ENCODE results near the gene CHCHD2.
"Not testable (repeated sequence)": the region's sequence is repeated elsewhere in the genome, so short reads cannot be mapped to it uniquely, and the experiment has no call there.

CHCHD2 gene

DNA sequence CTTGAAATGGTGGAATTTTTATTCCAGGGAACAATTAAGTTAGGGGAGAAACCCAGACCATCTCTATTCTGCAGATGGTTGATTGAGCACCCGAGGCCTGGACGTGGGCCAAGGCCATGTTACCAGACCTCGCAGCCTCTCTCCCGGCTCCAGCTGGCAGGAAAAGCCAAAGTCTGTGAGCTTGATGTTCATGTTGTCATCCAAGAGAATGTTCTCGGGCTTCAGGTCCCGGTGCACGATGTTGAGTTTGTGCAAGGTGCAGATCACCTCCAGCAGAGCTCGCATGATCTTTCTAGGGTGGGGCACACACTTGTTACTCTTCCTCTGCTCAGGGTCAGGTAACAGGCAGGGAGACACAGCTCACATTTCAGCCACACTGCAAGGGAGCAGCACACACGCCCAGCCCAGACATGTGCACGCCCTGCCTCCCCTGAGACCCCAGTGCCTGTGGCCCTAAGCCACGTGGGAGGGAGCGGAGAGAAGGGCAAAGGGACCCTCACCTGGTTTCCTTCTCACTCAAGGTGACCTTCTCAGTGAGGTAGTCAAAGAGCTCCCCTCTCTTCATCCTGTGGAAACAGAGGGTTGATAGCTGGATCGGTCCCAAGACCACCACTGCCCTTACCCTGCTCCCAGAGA lies 23.0 kb downstream of the CHCHD2 start:
- peak; percentile 55 for ATAC-seq
- TF ChIP-seq TCF4 (CRISPR knock-in tag; IDR thresholded peaks at IDR 0.05; ENCODE audit: borderline replicate concordance) (peak; percentile 83), ZC3H10 (CRISPR knock-in tag; IDR thresholded peaks at IDR 0.05) (no peak), ISL1 (CRISPR knock-in tag; IDR thresholded peaks at IDR 0.05) (peak; percentile 47), ARNTL (CRISPR knock-in tag; IDR thresholded peaks at IDR 0.05; ENCODE audit: borderline replicate concordance, low read depth) (no peak), TOX (CRISPR knock-in tag; IDR thresholded peaks at IDR 0.05; ENCODE audit: borderline replicate concordance) (no peak), PATZ1 (CRISPR knock-in tag; IDR thresholded peaks at IDR 0.05; ENCODE audit: borderline replicate concordance) (no peak), ZNF70 (CRISPR knock-in tag; IDR thresholded peaks at IDR 0.05) (peak; percentile 22; the same call in 1 of the 2 replicates), GLIS3 (CRISPR knock-in tag; IDR thresholded peaks at IDR 0.05) (no peak), PPARA (CRISPR knock-in tag; IDR thresholded peaks at IDR 0.05; ENCODE audit: borderline replicate concordance) (no peak), SNAI2 (CRISPR knock-in tag; IDR thresholded peaks at IDR 0.05) (peak; percentile 39; the same call in 1 of the 2 replicates), ESRRG (CRISPR knock-in tag; IDR thresholded peaks at IDR 0.05) (no peak), TSHZ2 (CRISPR knock-in tag; IDR thresholded peaks at IDR 0.05) (no peak)
- TF ChIP-seq, protein P1, sequence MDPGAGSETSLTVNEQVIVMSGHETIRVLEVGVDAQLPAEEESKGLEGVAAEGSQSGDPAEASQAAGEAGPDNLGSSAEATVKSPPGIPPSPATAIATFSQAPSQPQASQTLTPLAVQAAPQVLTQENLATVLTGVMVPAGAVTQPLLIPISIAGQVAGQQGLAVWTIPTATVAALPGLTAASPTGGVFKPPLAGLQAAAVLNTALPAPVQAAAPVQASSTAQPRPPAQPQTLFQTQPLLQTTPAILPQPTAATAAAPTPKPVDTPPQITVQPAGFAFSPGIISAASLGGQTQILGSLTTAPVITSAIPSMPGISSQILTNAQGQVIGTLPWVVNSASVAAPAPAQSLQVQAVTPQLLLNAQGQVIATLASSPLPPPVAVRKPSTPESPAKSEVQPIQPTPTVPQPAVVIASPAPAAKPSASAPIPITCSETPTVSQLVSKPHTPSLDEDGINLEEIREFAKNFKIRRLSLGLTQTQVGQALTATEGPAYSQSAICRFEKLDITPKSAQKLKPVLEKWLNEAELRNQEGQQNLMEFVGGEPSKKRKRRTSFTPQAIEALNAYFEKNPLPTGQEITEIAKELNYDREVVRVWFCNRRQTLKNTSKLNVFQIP (CRISPR knock-in tag; IDR thresholded peaks at IDR 0.05; ENCODE audit: borderline replicate concordance, low read depth) = no peak

DNA sequence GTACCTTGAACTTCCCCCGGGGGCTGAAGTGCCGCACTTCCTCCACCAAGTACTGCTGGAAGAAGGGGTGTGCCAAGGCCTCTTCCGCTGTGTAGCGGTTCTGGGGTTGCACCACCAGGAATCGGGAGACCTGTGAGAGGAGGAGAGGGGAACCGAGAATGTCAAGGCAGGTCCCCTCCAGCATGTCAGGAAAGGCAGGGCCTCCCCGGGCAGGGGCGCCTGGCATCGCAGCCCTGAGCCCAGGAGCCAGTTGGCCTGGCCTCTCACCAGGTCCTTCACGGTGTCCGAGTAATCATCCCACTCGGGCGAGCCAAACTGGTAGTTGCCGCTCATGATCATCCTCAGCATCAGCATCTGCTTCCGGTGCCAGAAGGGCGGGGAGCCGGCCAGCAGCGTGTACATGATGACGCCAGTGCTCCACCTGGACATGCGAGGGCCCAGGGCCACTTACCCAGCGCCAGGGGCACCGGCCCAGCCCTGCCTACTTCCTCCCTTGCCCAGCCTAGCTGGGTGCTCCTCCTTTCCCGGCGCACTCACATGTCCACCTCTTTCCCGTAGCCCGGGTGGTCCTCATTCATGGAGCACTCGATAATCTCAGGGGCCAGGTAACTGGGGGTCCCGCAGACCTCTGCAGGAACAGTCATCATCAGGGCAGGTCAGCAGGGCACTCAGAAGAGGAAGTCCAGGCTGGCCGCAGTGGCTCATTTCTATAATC lies 24.5 kb downstream of the CHCHD2 start:
- ATAC-seq = no peak
- no peak for TF ChIP-seq ZNF565 (CRISPR knock-in tag; conservative IDR thresholded peaks at IDR 0.05; ENCODE audit: low read depth)
- TF ChIP-seq, protein P1 (CRISPR knock-in tag; IDR thresholded peaks at IDR 0.05; ENCODE audit: borderline replicate concordance, low read depth) = no peak
- no peak for TF ChIP-seq BACH2 (CRISPR knock-in tag; IDR thresholded peaks at IDR 0.05; ENCODE audit: borderline replicate concordance)

- not testable (repeated sequence) for ATAC-seq
These were observed 25.4 kb downstream of the CHCHD2 start for GRCh38 chr7:56080726-56081435.

DNA sequence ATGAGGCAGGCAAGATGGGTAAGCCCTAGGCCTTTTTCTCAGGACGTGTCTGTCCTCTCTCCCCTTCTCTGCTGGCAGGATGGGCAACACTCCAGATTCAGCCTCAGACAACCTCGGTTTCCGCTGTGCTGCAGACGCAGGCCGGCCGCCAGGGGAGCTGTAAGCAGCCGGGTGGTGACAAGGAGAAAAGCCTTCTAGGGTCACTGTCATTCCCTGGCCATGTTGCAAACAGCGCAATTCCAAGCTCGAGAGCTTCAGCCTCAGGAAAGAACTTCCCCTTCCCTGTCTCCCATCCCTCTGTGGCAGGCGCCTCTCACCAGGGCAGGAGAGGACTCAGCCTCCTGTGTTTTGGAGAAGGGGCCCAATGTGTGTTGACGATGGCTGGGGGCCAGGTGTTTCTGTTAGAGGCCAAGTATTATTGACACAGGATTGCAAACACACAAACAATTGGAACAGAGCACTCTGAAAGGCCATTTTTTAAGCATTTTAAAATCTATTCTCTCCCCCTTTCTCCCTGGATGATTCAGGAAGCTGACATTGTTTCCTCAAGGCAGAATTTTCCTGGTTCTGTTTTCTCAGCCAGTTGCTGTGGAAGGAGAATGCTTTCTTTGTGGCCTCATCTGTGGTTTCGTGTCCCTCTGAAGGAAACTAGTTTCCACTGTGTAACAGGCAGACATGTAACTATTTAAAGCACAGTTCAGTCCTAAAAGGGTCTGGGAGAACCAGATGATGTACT lies 26.7 kb downstream of the CHCHD2 start:
- peak; percentile 82 for ATAC-seq
- TF ChIP-seq PATZ1 (CRISPR knock-in tag; IDR thresholded peaks at IDR 0.05; ENCODE audit: borderline replicate concordance) = no peak; the same call in 1 of the 2 replicates
- TF ChIP-seq RARB (CRISPR knock-in tag; IDR thresholded peaks at IDR 0.05) = no peak
- TF ChIP-seq ZNF70 (CRISPR knock-in tag; IDR thresholded peaks at IDR 0.05) = no peak
- TF ChIP-seq ARNTL (CRISPR knock-in tag; IDR thresholded peaks at IDR 0.05; ENCODE audit: borderline replicate concordance, low read depth) = no peak
- no peak for TF ChIP-seq GLIS3 (CRISPR knock-in tag; IDR thresholded peaks at IDR 0.05)
- no peak for TF ChIP-seq CSRNP3 (CRISPR knock-in tag; IDR thresholded peaks at IDR 0.05)
- no peak for TF ChIP-seq ZFP30 (CRISPR knock-in tag; IDR thresholded peaks at IDR 0.05)
- peak; percentile 39; the same call in 1 of the 2 replicates for TF ChIP-seq TCF4 (CRISPR knock-in tag; IDR thresholded peaks at IDR 0.05; ENCODE audit: borderline replicate concordance)
- TF ChIP-seq ZC3H10 (CRISPR knock-in tag; IDR thresholded peaks at IDR 0.05) = no peak

Measured in SK-N-SH treated with all-trans-retinoic acid at 6 μM for 48 hours (cell line).